Uterus (tissue), 2 donors: ENCODE results near the gene LRP1B.

Experiments
- CTCF ChIP-seq, 4 experiments: fragments of 200-600 bp in 2 of 4; fragments of 450-650 bp in 2 of 4; sonication (generic) in 2 of 4; IDR thresholded peaks; one replicate each; pipeline ENCODE4 v1.5.1; 2016 to 2019; ENCODE audit warnings: antibody characterized with exemption in 4 of 4, mild to moderate bottlenecking in 2 of 4, moderate library complexity in 1 of 4
- POLR2A ChIP-seq, 2 donors: fragments of 450-650 bp; IDR thresholded peaks; one replicate each; pipeline ENCODE4 v1.6.1; 2016; ENCODE audit warnings: antibody characterized with exemption in 2 of 2, mild to moderate bottlenecking in 1 of 2, moderate library complexity in 1 of 2

GRCh38 chr2:141331127-141331526 is 799.7 kb downstream of the LRP1B start:
- no peak for TF ChIP-seq CTCF (IDR thresholded peaks at IDR 0.05)
- TF ChIP-seq POLR2A (IDR thresholded peaks at IDR 0.05), result no peak
